DOHH2 (cell line): Measurements from ENCODE around the gene OCA2.

Source experiments
- H3F3A ChIP-seq: fragments of 200-600 bp; sonication (generic), shearing (Covaris generic); 2 replicates; pipeline ENCODE4 v1.6.0; 2016; ENCODE audit warnings: antibody characterized with exemption, mild to moderate bottlenecking; ENCODE audit not compliant: control insufficient read depth, insufficient read depth
- H3K27ac ChIP-seq: fragments of 200-600 bp; sonication (generic); 2 replicates; pipeline ENCODE4 v1.5.1; 2014; ENCODE audit warnings: low read depth, mild to moderate bottlenecking, low read length, moderate library complexity
- H3K27me3 ChIP-seq: fragments of 200-600 bp; sonication (generic); 2 replicates; pipeline ENCODE4 v1.6.1; 2014; ENCODE audit warnings: mild to moderate bottlenecking, low read length, mixed read lengths; ENCODE audit not compliant: control insufficient read depth
- H3K36me3 ChIP-seq: fragments of 200-600 bp; sonication (generic); 2 replicates; pipeline ENCODE4 v1.6.1; 2014; ENCODE audit warnings: mild to moderate bottlenecking, low read length, moderate library complexity, mixed read lengths; ENCODE audit not compliant: control insufficient read depth
- H3K4me1 ChIP-seq: fragments of 200-600 bp; sonication (generic); 2 replicates; pipeline ENCODE4 v1.6.1; 2014; ENCODE audit warnings: mild to moderate bottlenecking, low read length, mixed read lengths; ENCODE audit not compliant: control insufficient read depth
- H3K4me2 ChIP-seq: fragments of 200-600 bp; sonication (generic); 2 replicates; pipeline ENCODE4 v1.6.0; 2014; ENCODE audit warnings: mild to moderate bottlenecking, low read length, moderate library complexity
- H3K4me3 ChIP-seq: fragments of 200-600 bp; sonication (generic); 2 replicates; pipeline ENCODE4 v1.5.1; 2014; ENCODE audit warnings: mild to moderate bottlenecking, low read length, mixed read lengths
- H3K79me2 ChIP-seq: fragments of 200-600 bp; sonication (generic); 2 replicates; pipeline ENCODE4 v1.6.1; 2014; ENCODE audit warnings: mild to moderate bottlenecking, low read length, mixed read lengths; ENCODE audit not compliant: control insufficient read depth
- H3K9me2 ChIP-seq: fragments of 200-600 bp; sonication (generic); replicated peaks from 2 replicates; pipeline ENCODE4 v1.6.1; 2014; ENCODE audit warnings: mild to moderate bottlenecking, low read length, mixed read lengths; ENCODE audit not compliant: control insufficient read depth
- H3K9me3 ChIP-seq: fragments of 200-600 bp; sonication (generic); 2 replicates; pipeline ENCODE4 v1.6.1; 2014; ENCODE audit warnings: antibody characterized with exemption, low read length, mixed read lengths; ENCODE audit not compliant: control insufficient read depth, insufficient read depth
- H4K20me1 ChIP-seq: fragments of 200-600 bp; sonication (generic); 2 replicates; pipeline ENCODE4 v1.6.0; 2014; ENCODE audit warnings: low read depth, mild to moderate bottlenecking, antibody characterized with exemption, low read length, moderate library complexity; ENCODE audit not compliant: control insufficient read depth, insufficient read depth
- CTCF ChIP-seq: fragments of 200-600 bp; sonication (generic); IDR thresholded peaks from one replicate; pipeline ENCODE4 v1.5.1; 2014; ENCODE audit warnings: antibody characterized with exemption, mild to moderate bottlenecking, low read depth, low read length; ENCODE audit not compliant: poor library complexity, severe bottlenecking
- EZH2phosphoT487 ChIP-seq: fragments of 200-600 bp; sonication (generic); IDR thresholded peaks from 2 replicates; pipeline ENCODE4 v1.6.1; 2017; ENCODE audit warnings: borderline replicate concordance, mild to moderate bottlenecking, antibody characterized with exemption, low read length, moderate library complexity, mixed read lengths

OCA2 gene

GRCh38 chr15:27807335-27807734 is 291.8 kb downstream of the OCA2 start:
- Histone ChIP-seq H3K4me3 (no peak overlapping the region), H3K4me1 (no peaks in the 10 kb centered on the region), H3K79me2 (no peaks in the 10 kb centered on the region), H3K36me3 (no peaks in the 10 kb centered on the region), H3K4me2 (no peak overlapping the region), H3K9me3 (peaks cover 21% of the 10 kb centered on the region), H3F3A (no peaks in the 10 kb centered on the region), H3K27me3 (no peaks in the 10 kb centered on the region), H3K9me2 (no peaks in the 10 kb centered on the region), H4K20me1 (no peaks in the 10 kb centered on the region), H3K27ac (no peak overlapping the region)
- TF ChIP-seq CTCF: no peak
- no peak for TF ChIP-seq EZH2phosphoT487

GRCh38 chr15:27806396-27806795 is 292.7 kb downstream of the OCA2 start:
- Histone ChIP-seq H3F3A (no peaks in the 10 kb centered on the region), H3K9me2 (no peaks in the 10 kb centered on the region), H4K20me1 (no peaks in the 10 kb centered on the region), H3K36me3 (no peaks in the 10 kb centered on the region), H3K4me2 (no peak overlapping the region), H3K9me3 (peaks cover 21% of the 10 kb centered on the region), H3K27ac (no peak overlapping the region), H3K79me2 (no peaks in the 10 kb centered on the region), H3K4me1 (no peaks in the 10 kb centered on the region), H3K27me3 (no peaks in the 10 kb centered on the region), H3K4me3 (no peak overlapping the region)
- TF ChIP-seq EZH2phosphoT487 (no peak), CTCF (no peak)

GRCh38 chr15:27805261-27806220 is 293.6 kb downstream of the OCA2 start:
- Histone ChIP-seq H3K9me2 (no peaks in the 10 kb centered on the region), H3K9me3 (peaks cover 21% of the 10 kb centered on the region), H4K20me1 (no peaks in the 10 kb centered on the region), H3K4me3 (no peak overlapping the region), H3K36me3 (no peaks in the 10 kb centered on the region), H3K27me3 (no peaks in the 10 kb centered on the region), H3K4me1 (no peaks in the 10 kb centered on the region), H3K79me2 (no peaks in the 10 kb centered on the region), H3K4me2 (no peak overlapping the region), H3K27ac (no peak overlapping the region), H3F3A (no peaks in the 10 kb centered on the region)
- TF ChIP-seq EZH2phosphoT487 (no peak), CTCF (no peak)
